GM23338 (cell line): ENCODE results near the gene CYCS. TPM values are rescaled to one million over a fixed set of nuclear protein-coding genes. Genes with fewer than 3 reads are reported as not detected.

Experiments used
- ATAC-seq: fragments of 200-7000 bp; cut with Tn5 transposase; 3 replicates; pipeline ENCODE4 v1.9.1; 2020
- DNase-seq: peaks from one replicate; pipeline ENCODE4 v3.0.0-alpha.2; 2015; ENCODE audit warnings: low spot score
- H2AFZ ChIP-seq: fragments of 200-600 bp; sonication (generic); 2 replicates; pipeline ENCODE4 v1.8.0; 2016; ENCODE audit warnings: antibody characterized with exemption, mild to moderate bottlenecking, moderate library complexity
- H3F3A ChIP-seq: fragments of 200-600 bp; sonication (generic); replicated peaks from 2 replicates; pipeline ENCODE4 v1.8.0; 2017; ENCODE audit warnings: antibody characterized with exemption, mixed run types, low read depth
- H3K27ac ChIP-seq: fragments of 200-600 bp; sonication (generic); 2 replicates; pipeline ENCODE4 v1.6.1; 2016; ENCODE audit warnings: low read depth
- H3K27me3 ChIP-seq: fragments of 200-600 bp; sonication (generic); 2 replicates; pipeline ENCODE4 v1.8.0; 2016; ENCODE audit warnings: mild to moderate bottlenecking, mixed run types, moderate library complexity; ENCODE audit not compliant: insufficient read depth
- H3K36me3 ChIP-seq: fragments of 200-600 bp; sonication (generic); 2 replicates; pipeline ENCODE4 v1.8.0; 2016; ENCODE audit warnings: mild to moderate bottlenecking; ENCODE audit not compliant: insufficient read depth
- H3K4me1 ChIP-seq: fragments of 200-600 bp; sonication (generic); 2 replicates; pipeline ENCODE4 v1.8.0; 2016; ENCODE audit warnings: mild to moderate bottlenecking, moderate library complexity; ENCODE audit not compliant: insufficient read depth
- H3K4me2 ChIP-seq: fragments of 200-600 bp; sonication (generic); 2 replicates; pipeline ENCODE4 v1.7.1; 2017; ENCODE audit warnings: mixed run types
- H3K4me3 ChIP-seq: fragments of 200-600 bp; sonication (generic); 2 replicates; pipeline ENCODE4 v1.6.1; 2016; ENCODE audit warnings: mixed run types
- H3K79me2 ChIP-seq: fragments of 200-600 bp; sonication (generic); replicated peaks from 2 replicates; pipeline ENCODE4 v1.8.0; 2017; ENCODE audit warnings: mild to moderate bottlenecking; ENCODE audit not compliant: insufficient read depth
- H3K9me2 ChIP-seq: fragments of 200-600 bp; sonication (generic); 2 replicates; pipeline ENCODE4 v1.8.0; 2017; ENCODE audit not compliant: insufficient read depth
- H4K20me1 ChIP-seq: fragments of 200-600 bp; sonication (generic); replicated peaks from 2 replicates; pipeline ENCODE4 v1.8.0; 2017; ENCODE audit warnings: mild to moderate bottlenecking; ENCODE audit not compliant: insufficient read depth
- H3K27ac Mint-ChIP-seq: 2 replicates; pipeline ENCODE4 v1.8.0; 2020; ENCODE audit warnings: inconsistent platforms, mild to moderate bottlenecking, moderate library complexity, mixed read lengths
- H3K27me3 Mint-ChIP-seq: 3 replicates; pipeline ENCODE4 v1.8.0; 2022; ENCODE audit warnings: low read depth, mild to moderate bottlenecking, moderate library complexity, mixed read lengths, inconsistent platforms; ENCODE audit not compliant: insufficient read depth, poor library complexity
- H3K36me3 Mint-ChIP-seq: 3 replicates; pipeline ENCODE4 v1.8.0; 2021; ENCODE audit warnings: low read depth, mild to moderate bottlenecking, inconsistent platforms, moderate library complexity, mixed read lengths
- H3K4me1 Mint-ChIP-seq: 3 replicates; pipeline ENCODE4 v1.8.0; 2020; ENCODE audit warnings: mild to moderate bottlenecking, inconsistent platforms, mixed read lengths
- H3K4me3 Mint-ChIP-seq: 3 replicates; pipeline ENCODE4 v1.8.0; 2021; ENCODE audit warnings: moderate library complexity, mild to moderate bottlenecking, inconsistent platforms, mixed read lengths
- H3K9me3 Mint-ChIP-seq: 3 replicates; pipeline ENCODE4 v1.8.0; 2020; ENCODE audit warnings: moderate library complexity, mild to moderate bottlenecking, inconsistent platforms, mixed read lengths
- CREB1 ChIP-seq: fragments of 250-450 bp; sonication (Bioruptor Pico); IDR thresholded peaks from 2 replicates; pipeline ENCODE4 v1.5.0; 2020; ENCODE audit warnings: low read depth, mild to moderate bottlenecking, moderate library complexity
- ETS1 ChIP-seq: IDR thresholded peaks from 2 replicates; pipeline ENCODE4 v1.6.1; 2016; ENCODE audit warnings: antibody characterized with exemption
- EZH2 ChIP-seq: fragments of 200-600 bp; sonication (generic); IDR thresholded peaks from one replicate; pipeline ENCODE4 v1.8.0; 2017; ENCODE audit warnings: antibody characterized with exemption, mild to moderate bottlenecking, low read depth; ENCODE audit not compliant: unreplicated experiment
- EZH2phosphoT487 ChIP-seq: fragments of 200-600 bp; sonication (generic); IDR thresholded peaks from one replicate; pipeline ENCODE4 v1.8.1; 2018; ENCODE audit warnings: antibody characterized with exemption; ENCODE audit not compliant: unreplicated experiment
- JUNB ChIP-seq: IDR thresholded peaks from one replicate; pipeline ENCODE4 v1.6.1; 2016; ENCODE audit warnings: antibody characterized with exemption; ENCODE audit not compliant: unreplicated experiment
- NANOG ChIP-seq: IDR thresholded peaks from 2 replicates; pipeline ENCODE4 v1.6.1; 2016; ENCODE audit warnings: antibody characterized with exemption, borderline replicate concordance
- POLR2AphosphoS5 ChIP-seq: IDR thresholded peaks from 2 replicates; pipeline ENCODE4 v1.6.1; 2016; ENCODE audit warnings: antibody characterized with exemption, low read depth
- REST ChIP-seq: IDR thresholded peaks from one replicate; pipeline ENCODE4 v1.6.1; 2018; ENCODE audit warnings: antibody characterized with exemption; ENCODE audit not compliant: unreplicated experiment
- STAT1 ChIP-seq: IDR thresholded peaks from one replicate; pipeline ENCODE4 v1.6.1; 2016; ENCODE audit warnings: antibody characterized with exemption; ENCODE audit not compliant: unreplicated experiment
- ZNF114 ChIP-seq: fragments of 250-450 bp; sonication (Bioruptor Pico); IDR thresholded peaks from 2 replicates; pipeline ENCODE4 v1.5.0; 2020; ENCODE audit warnings: mild to moderate bottlenecking, moderate library complexity
- ZNF331 ChIP-seq: fragments of 250-450 bp; sonication (Bioruptor Pico); IDR thresholded peaks from 2 replicates; pipeline ENCODE4 v1.5.0; 2020; ENCODE audit warnings: low read depth, mild to moderate bottlenecking, moderate library complexity
- ZNF462 ChIP-seq: fragments of 250-450 bp; sonication (Bioruptor Pico); IDR thresholded peaks from 2 replicates; pipeline ENCODE4 v1.5.0; 2020; ENCODE audit warnings: mild to moderate bottlenecking, moderate library complexity
- polyA plus RNA-seq: library from polyadenylated mRNA; unstranded; fragments of >200 nt; fragmentation: Nextera tagmentation; extraction: Ambion mirVana; gene quantifications from 2 replicates; pipeline ENCODE4 v1.2.1, GENCODE V29; 2016
- total RNA-seq: library from RNA; depleted of rRNA; stranded (reverse); fragments of >200 nt; shearing (Covaris generic); gene quantifications from 2 replicates; pipeline ENCODE4 v1.2.3, GENCODE V29; 2014

Gene CYCS
- total and polyA plus RNA-seq, 2 experiments from 2014 or later: 131 to 468 TPM

- TF ChIP-seq REST (no peak), ZNF114 (CRISPR knock-in tag) (no peak)
These were observed 34.7 kb downstream of the CYCS start (continued) for GRCh38 chr7:25090374-25090773.

GRCh38 chr7:25087855-25088254 lies 37.2 kb downstream of the CYCS start:
- Histone ChIP-seq H2AFZ (no peak overlapping the region), H3K36me3 (no peaks in the 10 kb centered on the region), H4K20me1 (no peaks in the 10 kb centered on the region), H3K27me3 (no peaks in the 10 kb centered on the region), H3K9me2 (no peaks in the 10 kb centered on the region), H3K4me2 (no peak overlapping the region), H3F3A (no peaks in the 10 kb centered on the region), H3K4me3 (no peak overlapping the region), H3K79me2 (no peaks in the 10 kb centered on the region), H3K27ac (no peak overlapping the region), H3K4me1 (no peaks in the 10 kb centered on the region)
- H3K27ac Mint-ChIP-seq: no peak overlapping the region
- no peaks in the 10 kb centered on the region for H3K4me1 Mint-ChIP-seq
- DNase-seq (no peak), ATAC-seq (no peak)
- no peak overlapping the region for H3K4me3 Mint-ChIP-seq
- no peaks in the 10 kb centered on the region for H3K9me3 Mint-ChIP-seq
- H3K27me3 Mint-ChIP-seq: no peaks in the 10 kb centered on the region
- no peaks in the 10 kb centered on the region for H3K36me3 Mint-ChIP-seq
- TF ChIP-seq EZH2 (no peak), REST (no peak), NANOG (no peak), ZNF114 (CRISPR knock-in tag) (no peak), STAT1 (no peak), ZNF462 (CRISPR knock-in tag) (no peak), POLR2AphosphoS5 (no peak), ZNF331 (CRISPR knock-in tag) (no peak), EZH2phosphoT487 (no peak), ETS1 (no peak), JUNB (no peak), CREB1 (CRISPR knock-in tag) (no peak)
